GM20431 (cell line): ENCODE data around the gene MSI2.
"Not testable (repeated sequence)": the region's sequence is repeated elsewhere in the genome, so short reads cannot be mapped to it uniquely, and the experiment has no call there.

Source experiments
- in situ Hi-C: fragments of 300-500 bp; cut with MseI, MboI; formaldehyde crosslinking; loops from one replicate; pipeline ENCODE4 v1.15.0; 2020; ENCODE audit warnings: low sequenced_read_pairs; ENCODE audit not compliant: unreplicated experiment

Gene MSI2

DNA sequence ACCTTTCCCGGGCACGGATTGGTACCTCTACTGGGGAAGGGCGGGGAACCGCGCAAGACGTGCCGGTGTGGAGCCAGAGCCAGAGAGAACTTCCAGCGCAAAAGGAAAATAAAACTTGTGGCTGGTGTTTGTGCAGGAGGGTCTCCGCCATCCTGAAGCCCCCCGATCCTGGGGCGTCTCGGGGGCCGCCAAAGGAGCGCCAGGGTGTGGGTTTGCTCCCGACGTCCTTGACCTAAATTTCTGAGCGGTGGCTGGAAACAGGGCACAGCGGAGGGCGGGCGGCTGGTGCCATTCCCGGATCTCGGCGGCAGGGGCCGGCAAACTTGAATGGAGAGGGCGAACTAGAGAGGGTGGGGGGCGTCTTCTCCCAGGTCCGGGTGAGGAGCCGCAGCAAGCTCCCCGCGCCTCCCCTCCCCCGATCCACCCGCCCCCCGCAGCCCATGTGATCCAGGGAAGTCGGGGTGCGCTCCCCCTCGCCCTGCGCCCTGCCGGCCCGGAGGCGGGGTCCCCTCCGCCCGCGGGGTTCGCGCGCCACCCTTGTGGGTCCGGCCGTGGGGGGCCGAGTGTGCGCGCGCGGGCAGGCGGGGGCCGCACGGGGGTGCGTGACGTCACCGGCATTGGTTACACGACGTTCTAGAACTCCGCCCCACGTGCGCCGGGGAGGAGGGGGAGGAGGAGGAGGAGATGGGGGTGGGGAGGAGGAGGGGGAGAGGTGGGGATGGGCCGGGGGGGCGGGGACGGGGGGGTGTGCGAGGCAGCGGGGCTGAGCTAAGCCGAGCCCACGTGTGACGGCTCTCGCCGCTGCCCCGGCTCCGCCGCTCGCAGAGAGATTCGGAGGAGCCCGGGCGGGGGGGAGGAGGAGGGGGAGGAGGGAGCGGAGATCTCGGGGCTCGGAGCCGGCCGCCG lies at the start of gene MSI2:
MSI2 (plus strand) TSS at position 748 of the 906 bp plus-strand sequence. CDS start 220 bp downstream, outside the sequence.
- in situ Hi-C loops = no loop called here

DNA sequence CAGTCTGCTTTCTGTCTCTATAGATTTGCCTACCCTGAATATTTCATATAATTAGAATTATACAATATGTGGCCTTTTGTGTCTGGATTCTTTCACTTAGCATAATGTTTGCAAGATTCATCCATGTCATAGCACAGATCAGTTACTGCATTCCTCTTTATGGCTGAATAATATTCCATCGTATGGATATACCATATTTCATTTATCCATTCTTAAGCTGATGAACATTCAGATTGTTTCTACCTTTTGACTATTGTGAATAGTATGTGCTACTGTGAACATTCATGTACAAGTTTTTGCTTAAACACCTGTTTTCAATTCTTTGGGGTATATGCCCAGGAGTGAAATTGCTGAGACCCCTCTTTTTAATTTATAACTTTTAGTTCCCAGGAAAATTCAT lies 49.4 kb upstream of the MSI2 start:
- in situ Hi-C loops = no loop called here

DNA sequence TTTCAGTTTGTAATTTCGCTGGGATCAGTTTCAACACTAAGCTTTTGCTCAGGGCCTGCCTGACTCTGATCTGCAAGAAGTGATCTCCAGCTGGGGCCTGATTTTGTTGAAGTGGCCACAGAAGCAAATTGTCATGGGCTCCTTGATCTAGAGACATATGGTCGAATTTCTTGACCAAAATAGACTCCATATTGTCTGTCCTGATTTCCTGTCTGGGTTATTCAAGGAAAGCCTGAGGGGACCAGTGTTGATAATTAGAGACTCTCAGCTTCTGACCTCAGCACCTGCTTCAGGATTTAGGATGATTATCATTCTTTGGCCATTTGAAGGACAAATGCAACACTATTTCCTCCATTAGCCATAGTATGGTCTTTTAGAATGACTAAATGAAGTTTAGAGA lies 48.9 kb upstream of the MSI2 start:
- in situ Hi-C loops = no loop called here

DNA sequence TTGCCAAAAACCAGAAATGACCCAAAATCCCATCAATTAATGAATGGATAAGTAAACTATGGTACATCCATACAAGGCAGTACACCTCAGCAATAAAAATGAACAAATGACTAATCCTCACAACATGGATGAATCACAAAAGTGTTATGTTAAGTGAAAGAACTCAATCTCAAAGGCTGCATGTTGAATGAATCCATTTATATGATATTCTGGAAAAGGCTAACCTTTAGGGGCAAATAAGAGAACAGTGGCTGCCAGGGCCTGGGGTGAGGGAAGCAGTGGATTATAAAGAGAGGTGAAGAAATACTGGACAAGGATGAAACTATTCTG lies 46.1 kb upstream of the MSI2 start:
- in situ Hi-C loops = no loop called here

DNA sequence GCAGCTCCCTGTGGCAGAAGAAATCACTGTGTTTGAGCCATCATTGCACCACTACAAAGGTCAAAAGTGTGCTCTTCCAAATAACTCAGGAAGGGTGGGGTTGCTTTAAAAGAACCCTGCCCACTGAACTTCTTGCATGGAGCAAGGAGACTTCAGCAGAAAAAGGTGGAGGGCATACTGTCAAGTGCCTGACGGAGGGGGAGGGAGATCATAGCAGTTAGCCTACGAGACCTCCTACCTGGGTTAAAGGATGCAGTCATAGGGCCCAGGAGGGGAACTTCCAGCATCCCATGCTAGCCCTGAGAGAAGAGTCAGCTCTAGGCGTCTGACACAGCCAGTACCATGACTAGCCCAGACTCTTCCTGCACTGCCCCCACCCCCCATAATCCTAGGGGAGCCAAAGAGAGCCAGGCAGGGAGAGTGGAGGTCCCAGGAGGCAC lies 45.3 kb upstream of the MSI2 start:
- in situ Hi-C loops = no loop called here

DNA sequence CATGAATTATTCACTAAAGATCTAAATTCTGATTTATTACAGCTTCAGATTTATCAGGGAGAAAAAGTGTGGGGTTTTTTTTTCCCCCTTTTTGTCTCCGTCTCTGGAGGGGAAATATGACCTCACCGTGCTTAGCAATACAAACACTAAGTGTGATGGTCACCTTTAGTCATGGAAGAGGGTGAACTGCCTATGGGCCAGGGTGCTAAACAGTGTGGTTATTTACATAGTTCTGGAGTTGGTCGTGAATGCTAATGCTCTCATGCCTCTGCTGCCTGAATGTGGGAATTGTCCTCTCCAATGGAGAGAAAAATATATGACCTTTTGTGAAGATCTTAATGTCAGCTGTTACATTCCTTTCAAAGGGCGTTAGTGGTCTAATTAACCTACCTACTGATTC lies 44.8 kb upstream of the MSI2 start:
- in situ Hi-C loops = no loop called here

DNA sequence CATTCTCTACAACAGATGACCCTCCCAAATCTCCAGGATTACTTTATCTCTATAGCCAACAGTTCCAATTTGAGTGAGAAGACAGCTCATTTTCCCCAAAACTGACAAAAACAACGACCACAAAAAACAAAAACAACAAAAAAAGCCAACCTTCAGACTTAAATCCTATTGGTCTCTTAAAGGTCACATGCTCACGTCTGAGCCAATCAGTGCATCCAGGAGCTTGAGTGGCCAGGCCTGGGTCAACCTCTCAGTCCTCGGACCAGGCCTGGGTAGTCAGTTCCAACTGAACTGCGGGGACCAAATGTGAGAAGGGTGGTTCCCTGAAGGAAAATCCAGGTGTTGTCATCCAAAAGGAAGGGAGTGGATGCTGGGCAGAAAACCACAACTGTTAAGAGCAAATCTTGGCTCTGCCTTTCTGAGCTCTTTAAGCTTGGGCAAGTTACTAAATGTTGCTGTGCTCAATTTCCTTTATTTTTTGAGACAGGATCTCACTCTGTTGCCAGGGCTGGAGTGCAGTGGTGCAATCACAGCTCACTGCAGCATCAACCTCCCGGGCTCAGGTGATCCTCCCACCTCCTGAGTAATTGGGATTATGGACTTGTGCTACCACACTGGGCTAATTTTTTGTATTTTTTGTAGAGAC lies 43.0 kb upstream of the MSI2 start:
- in situ Hi-C loops = no loop called here

DNA sequence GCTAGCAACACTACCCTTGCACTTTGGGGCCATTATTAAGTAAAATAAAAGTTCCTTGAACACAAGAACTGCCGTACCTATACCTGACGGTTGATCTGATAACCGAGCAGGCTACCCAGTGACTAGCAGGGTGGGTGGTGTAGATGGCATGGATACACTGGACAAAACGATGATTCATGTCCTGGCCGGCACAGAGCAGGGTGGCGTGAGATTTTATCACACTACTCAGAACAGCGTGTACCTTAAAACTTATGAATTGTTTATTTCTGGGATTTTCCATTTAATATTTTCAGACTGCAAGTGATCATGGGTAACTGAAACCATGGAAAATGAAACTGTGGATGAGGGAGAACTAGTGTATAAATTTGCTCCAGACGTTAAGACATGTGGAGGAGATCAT lies 41.0 kb upstream of the MSI2 start:
- in situ Hi-C loops = no loop called here

DNA sequence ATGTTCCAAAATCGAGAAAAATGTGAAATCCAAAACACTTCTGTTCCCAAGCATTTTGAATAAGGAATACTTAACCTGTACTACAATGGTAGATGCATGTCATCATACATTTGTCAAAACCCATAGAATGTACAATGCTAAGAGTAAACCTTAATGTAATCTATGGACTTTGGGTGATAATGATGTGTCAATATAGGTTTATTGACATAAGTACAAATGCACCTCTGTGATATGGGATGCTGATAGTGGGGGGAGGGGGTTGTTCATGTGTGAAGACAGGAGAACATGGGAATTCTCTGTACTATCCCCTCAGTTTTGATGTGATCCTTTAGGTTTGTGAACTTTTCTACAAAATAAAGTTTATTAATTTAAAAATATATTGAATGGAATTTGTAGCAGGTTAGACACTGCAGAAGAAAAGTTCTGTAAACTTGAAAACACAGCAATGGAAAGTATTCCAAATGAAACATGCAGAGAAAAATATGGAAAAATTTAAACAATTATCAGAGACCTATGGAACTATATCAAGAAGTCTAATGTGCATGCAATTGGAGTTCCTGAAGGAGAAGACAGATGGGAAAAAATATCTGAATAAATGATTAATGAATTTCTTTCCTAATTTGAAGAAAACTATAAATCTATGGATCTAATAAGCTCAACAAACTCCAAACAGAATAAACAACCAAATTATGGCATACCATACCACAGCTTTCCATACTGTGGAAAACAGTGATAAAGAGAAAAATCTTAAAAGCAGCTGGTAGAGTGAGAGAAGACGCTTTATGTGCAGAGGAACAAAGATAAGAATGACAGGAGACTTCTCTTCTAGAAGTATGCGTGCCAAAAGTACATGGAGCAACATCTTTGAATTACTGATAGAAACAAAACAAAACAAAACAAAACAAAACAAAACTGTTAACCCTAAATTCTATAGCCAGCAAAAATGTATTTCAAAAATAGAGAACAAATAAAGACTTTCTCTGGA lies 34.7 kb upstream of the MSI2 start:
- in situ Hi-C loops = no loop called here

DNA sequence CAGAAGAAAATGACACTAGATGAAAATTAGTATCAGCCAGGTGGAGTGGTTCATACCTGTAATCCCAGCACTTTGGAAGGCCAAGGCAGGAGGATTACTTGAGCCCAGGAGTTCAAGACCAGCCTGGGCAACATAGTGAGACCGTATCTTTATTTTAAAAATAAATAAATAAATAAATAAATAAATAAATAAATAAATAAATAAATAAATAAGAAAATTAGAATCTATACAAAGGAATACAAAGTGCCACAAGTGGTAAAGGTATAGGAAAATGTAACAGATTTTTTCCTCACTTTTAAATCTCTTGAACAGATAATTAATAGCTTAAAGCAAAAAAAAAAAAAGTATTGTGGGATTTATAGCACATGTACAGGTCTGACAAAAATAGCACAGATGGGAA lies 33.9 kb upstream of the MSI2 start:
- in situ Hi-C loops = not testable (repeated sequence)

DNA sequence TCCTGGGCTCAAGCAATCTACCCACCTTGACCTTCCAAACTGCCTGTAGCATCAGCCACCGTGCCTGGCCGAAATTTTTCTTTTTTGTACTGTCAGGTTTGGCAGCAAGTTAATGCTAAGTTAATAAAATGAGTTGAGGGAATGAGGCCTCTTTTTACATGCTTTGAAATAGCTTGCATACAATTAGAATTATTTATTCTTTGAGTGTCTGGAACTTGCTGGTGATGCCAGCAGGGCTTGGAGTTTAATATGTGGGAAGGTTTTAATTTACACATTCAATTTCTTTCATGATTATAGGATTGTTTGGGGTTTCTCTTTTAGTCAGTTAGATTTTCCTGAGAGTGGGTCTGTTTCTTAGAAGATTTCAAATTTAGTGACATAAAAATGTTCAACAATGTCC lies 31.2 kb upstream of the MSI2 start:
- in situ Hi-C loops = loop anchor here (25.0 kb wide), 1 partner anchor 512 kb away; the partner anchor contains the start of gene CCDC182

DNA sequence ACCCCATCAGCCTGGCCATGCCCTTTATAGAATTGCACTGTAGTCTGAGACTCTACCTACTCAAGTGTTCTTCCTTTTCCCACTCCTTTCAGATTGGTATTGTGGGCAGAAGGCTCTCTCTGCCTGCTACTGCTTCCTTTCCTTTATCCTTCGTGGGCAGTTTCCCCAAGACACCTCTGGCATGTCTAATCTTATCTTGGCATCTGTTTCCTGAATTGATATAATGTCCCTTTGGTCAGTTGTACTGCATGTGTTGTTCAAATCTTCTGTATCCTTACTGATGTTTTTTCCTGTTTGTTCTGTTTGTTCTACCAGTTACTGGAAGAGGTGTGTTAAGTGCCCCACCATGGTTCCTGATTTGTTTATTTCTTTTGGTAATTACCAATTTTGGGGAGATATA lies 29.5 kb upstream of the MSI2 start:
- in situ Hi-C loops = loop anchor here (25.0 kb wide), 1 partner anchor 511 kb away; the partner anchor contains the start of gene CCDC182

DNA sequence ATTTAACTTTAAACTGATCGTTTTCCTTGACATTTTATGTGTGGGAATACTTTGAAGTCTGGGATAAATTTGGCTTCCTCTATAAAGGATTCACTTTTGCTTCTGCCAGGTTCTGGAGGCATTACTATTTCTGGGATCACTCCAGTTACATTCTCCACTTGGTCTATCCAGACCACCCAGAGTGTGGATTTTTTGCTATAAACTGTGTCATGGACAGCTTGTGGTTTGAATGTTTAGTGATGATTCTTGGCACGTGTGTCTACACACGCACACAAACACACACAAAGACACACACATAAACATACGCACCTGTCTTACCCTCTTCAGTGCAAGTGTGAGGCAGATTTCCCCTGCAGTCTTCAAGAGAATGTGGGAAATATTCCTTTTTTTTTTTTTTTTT lies 27.4 kb upstream of the MSI2 start:
- in situ Hi-C loops = loop anchor here (25.0 kb wide), 1 partner anchor 508 kb away; the partner anchor contains the start of gene CCDC182

DNA sequence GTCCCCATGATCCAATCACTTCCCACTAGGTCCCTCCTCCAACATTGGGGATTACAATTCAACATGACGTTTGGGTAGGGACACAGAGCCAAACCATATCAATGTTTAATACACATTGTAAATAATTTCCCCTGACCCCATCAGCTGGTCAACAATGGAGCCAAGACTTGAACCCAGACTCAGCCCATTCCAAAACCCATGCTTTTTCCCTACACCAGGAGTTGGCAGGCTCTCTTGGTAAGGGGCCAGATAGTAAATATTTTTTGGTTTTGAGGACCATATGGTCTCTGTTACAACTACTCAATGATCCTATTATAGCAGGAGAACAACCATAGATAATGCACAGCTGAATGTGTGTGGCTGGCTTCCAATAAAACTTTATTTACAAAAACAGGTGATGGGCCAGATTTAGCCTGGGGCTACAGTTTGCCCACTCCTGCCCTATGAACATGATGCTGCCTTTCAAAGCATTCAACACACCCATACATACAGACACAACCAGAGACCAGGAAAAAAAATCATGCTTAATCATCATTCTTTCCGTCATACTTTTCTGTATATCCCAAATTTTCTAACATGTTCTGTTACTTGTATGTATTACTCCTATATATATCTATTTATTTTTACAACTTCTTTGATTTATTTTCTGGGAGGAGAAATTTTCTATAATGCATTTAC lies 22.1 kb upstream of the MSI2 start:
- in situ Hi-C loops = loop anchor here (25.0 kb wide), 1 partner anchor 503 kb away; the partner anchor contains the start of gene CCDC182

DNA sequence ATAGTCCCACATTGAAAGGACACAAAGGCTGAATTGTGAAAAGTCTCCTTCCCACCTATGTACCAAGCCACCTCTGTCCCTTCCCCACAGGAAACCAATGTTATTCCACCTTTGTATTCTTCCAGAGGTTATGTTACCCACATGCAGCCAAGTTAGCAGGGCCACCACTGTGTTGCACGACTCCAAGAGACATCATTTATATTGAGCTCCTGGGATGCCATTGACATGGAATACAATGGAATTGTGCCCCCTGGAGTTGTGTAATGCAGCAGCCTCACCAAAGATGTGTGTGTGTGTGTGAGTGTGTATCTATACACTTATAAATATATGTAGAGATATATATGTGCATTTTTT lies 21.6 kb upstream of the MSI2 start:
- in situ Hi-C loops = loop anchor here (25.0 kb wide), 1 partner anchor 503 kb away; the partner anchor contains the start of gene CCDC182

DNA sequence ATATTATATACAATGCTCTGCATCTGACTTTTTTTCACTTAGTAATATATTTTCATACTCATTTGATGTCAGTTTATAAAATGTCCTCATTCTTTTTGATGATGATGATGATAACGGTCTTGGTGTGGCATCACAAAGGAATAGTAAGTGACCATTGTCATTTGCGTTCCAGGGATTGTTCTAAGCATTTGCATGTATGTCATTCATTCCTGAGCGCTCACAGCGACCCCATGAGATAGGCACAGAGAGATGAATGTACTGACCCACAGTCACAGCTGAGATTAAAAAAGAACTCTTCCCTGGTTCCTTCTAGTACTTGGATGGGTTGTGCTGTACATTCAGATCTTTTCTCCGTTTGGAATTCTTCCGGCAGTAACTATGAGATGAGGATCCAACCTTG lies 21.2 kb upstream of the MSI2 start:
- in situ Hi-C loops = loop anchor here (25.0 kb wide), 1 partner anchor 502 kb away; the partner anchor contains the start of gene CCDC182

DNA sequence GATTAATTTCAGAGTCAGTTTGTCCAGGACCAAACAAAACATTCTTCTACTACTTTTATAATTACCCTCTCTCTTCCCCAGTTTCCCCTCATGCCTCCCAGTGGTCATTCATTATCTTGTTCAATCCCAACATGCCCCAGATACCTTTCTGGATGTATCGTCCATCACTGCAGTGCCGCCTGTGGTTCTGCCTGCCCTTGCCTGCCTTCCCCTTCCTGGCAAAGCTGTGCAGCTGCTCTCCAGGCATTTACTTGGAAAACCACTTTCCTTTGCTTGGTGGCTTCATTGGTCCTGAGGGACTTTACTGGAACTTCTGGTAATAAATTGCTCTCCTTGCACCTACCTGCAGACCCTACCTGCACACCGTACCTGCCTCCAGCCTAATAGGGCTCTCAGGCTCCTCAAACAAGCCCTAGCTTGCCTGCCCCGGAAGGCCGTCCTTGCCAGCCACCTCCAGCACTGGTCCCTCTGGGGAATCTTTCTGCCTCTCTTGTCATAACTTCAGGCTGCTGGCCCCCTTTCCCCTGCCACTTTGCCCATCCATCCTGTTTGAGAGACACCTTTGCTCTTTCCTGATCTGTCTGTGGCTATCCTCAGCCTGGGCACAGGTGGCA lies 19.5 kb upstream of the MSI2 start:
- in situ Hi-C loops = loop anchor here (25.0 kb wide), 1 partner anchor 501 kb away; the partner anchor contains the start of gene CCDC182

DNA sequence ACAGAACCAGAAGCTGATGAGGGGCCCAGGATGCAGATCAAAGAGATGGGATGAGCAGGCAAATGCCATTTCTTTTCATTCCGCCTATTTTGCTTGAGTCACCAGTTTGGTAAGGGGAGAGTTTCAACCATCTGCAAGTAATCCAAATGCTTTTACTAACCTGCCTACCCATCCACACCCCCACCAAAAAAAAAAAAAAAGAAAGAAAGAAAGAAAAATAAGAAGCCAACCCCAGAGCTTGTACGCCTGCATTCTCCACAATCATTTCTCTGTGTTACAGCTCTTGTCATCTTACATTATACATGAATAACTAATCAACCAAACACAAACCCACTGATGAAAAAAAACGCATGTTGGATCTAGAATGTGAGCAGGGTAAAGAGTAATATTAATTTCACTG lies 15.7 kb upstream of the MSI2 start:
- in situ Hi-C loops = loop anchor here (25.0 kb wide), 1 partner anchor 497 kb away; the partner anchor contains the start of gene CCDC182

DNA sequence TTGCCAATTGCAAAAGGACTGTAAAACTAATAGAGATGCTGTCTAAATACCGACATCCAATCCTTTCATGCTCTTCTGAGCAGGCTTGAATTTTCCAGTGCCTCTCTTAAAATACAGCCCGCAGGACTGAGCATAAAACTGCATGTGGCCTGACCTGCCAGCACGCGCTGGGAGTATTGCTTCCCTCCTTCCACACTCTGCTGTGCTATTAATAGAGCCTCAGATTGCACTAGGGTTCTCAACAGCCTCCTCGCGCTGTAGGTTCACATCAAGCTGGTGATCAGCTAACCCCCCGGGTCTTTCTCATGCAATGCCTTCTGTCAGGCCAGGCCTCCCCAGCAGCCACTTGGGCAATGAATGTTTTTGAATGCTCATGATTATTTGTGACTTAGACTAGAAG lies 14.2 kb upstream of the MSI2 start:
- in situ Hi-C loops = loop anchor here (25.0 kb wide), 1 partner anchor 495 kb away; the partner anchor contains the start of gene CCDC182
